Endodermal cell (in vitro differentiated cells): ENCODE results near the gene RCSD1. TPM values are rescaled to one million over a fixed set of nuclear protein-coding genes. Genes with fewer than 3 reads are reported as not detected.
A peak's percentile ranks its signal among the peaks of the same experiment; 100 is the strongest.

Experiments used
- DNase-seq: peaks from one replicate; pipeline ENCODE4 v3.0.0-alpha.2; 2017
- H3K27ac ChIP-seq: 2 replicates; pipeline ENCODE4 v1.5.1; 2013; ENCODE audit warnings: mild to moderate bottlenecking, low read depth, low read length, moderate library complexity
- H3K27me3 ChIP-seq: 2 replicates; pipeline ENCODE4 v1.6.1; 2013; ENCODE audit warnings: mild to moderate bottlenecking, low read length, moderate library complexity; ENCODE audit not compliant: insufficient read depth, control insufficient read depth, poor library complexity, severe bottlenecking
- H3K36me3 ChIP-seq: 2 replicates; pipeline ENCODE4 v1.7.0; 2013; ENCODE audit warnings: mild to moderate bottlenecking, low read length, moderate library complexity; ENCODE audit not compliant: control insufficient read depth, insufficient read depth
- H3K4me1 ChIP-seq: one replicate; pipeline ENCODE4 v1.7.0; 2013; ENCODE audit warnings: low read length; ENCODE audit not compliant: control insufficient read depth, insufficient read depth
- H3K4me3 ChIP-seq: 2 replicates; pipeline ENCODE4 v1.5.1; 2013; ENCODE audit warnings: mild to moderate bottlenecking, low read length, moderate library complexity
- H3K9ac ChIP-seq: 2 replicates; pipeline ENCODE4 v1.6.1; 2013; ENCODE audit warnings: mild to moderate bottlenecking, low read length, moderate library complexity; ENCODE audit not compliant: poor library complexity, severe bottlenecking; ENCODE audit errors: extremely low read depth
- H3K9me3 ChIP-seq: 2 replicates; pipeline ENCODE4 v1.6.1; 2013; ENCODE audit warnings: mild to moderate bottlenecking, low read length, moderate library complexity; ENCODE audit not compliant: control insufficient read depth
- H3K27ac Mint-ChIP-seq: 2 replicates; pipeline ENCODE4 v1.8.0; 2020; ENCODE audit warnings: mixed read lengths
- H3K27me3 Mint-ChIP-seq: 2 replicates; pipeline ENCODE4 v1.8.0; 2021; ENCODE audit warnings: mild to moderate bottlenecking, mixed read lengths; ENCODE audit not compliant: insufficient read depth
- H3K36me3 Mint-ChIP-seq: 2 replicates; pipeline ENCODE4 v1.8.0; 2020; ENCODE audit warnings: low read depth, mixed read lengths
- H3K4me1 Mint-ChIP-seq: 2 replicates; pipeline ENCODE4 v1.8.0; 2020; ENCODE audit warnings: mixed read lengths
- H3K4me3 Mint-ChIP-seq: 2 replicates; pipeline ENCODE4 v1.8.0; 2020; ENCODE audit warnings: mild to moderate bottlenecking, moderate library complexity, mixed read lengths
- H3K9me3 Mint-ChIP-seq: 2 replicates; pipeline ENCODE4 v1.8.0; 2020; ENCODE audit warnings: mild to moderate bottlenecking, mixed read lengths
- WGBS, 2 experiments: methylation state at CpG; one replicate each; pipeline versions ENCODE4 v1.1.5 to v1.1.7; 2013; ENCODE audit warnings: missing lambda C conversion rate in 2 of 2, mixed read lengths in 1 of 2; ENCODE audit not compliant: insufficient coverage in 1 of 2, insufficient read length in 1 of 2; 5-methylcytosine and 5-hydroxymethylcytosine counted together
- total RNA-seq, 2 donors: library from RNA; stranded (reverse); fragmentation: NEBNext Ultra II Directional in 1 of 2; extraction: Animal tissue kit (Norgen Biotek cat#: 25700) in 1 of 2; gene quantifications; 2 replicates in 1 of 2; 3 replicates in 1 of 2; pipeline ENCODE4 v1.2.1, GENCODE V29; 2021
- TF ChIP-seq, protein P1 (sequence below): fragments of 200-600 bp; sonication (generic); conservative IDR thresholded peaks from 2 replicates; pipeline ENCODE4 v1.5.0; 2021; ENCODE audit warnings: antibody characterized with exemption, mild to moderate bottlenecking

Gene RCSD1
- total RNA-seq, 2 donors from 2014 or later, result 0.11 to 0.29 TPM

DNA sequence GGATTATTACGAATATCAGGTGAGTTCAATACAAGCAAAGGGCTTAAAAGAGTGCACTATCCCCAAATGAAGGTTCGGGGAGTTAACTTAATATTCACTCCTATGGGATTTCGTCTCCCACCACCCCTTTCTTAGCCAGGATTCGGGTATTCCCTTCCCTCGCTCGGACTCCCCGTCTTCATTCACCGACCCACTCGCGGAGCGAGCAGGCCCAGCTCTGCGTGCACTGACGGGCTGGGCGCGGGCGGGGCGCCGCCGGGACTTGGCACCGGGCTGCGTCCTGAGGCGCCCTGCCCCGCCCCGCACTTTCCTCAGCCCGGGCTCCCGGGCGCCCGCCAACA is 84.0 kb downstream of the RCSD1 start:
- H3K4me1 Mint-ChIP-seq, result peaks cover 14% of the 10 kb centered on the region
- TF ChIP-seq, protein P1, sequence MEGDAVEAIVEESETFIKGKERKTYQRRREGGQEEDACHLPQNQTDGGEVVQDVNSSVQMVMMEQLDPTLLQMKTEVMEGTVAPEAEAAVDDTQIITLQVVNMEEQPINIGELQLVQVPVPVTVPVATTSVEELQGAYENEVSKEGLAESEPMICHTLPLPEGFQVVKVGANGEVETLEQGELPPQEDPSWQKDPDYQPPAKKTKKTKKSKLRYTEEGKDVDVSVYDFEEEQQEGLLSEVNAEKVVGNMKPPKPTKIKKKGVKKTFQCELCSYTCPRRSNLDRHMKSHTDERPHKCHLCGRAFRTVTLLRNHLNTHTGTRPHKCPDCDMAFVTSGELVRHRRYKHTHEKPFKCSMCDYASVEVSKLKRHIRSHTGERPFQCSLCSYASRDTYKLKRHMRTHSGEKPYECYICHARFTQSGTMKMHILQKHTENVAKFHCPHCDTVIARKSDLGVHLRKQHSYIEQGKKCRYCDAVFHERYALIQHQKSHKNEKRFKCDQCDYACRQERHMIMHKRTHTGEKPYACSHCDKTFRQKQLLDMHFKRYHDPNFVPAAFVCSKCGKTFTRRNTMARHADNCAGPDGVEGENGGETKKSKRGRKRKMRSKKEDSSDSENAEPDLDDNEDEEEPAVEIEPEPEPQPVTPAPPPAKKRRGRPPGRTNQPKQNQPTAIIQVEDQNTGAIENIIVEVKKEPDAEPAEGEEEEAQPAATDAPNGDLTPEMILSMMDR, result no peak
- WGBS, 2 experiments, result 0% methylated on average over 11 to 28 of the region's 28 CpGs
- H3K27ac Mint-ChIP-seq, result no peak overlapping the region
- peak overlapping the region; percentile 100 for H3K4me3 ChIP-seq
- H3K27me3 ChIP-seq, result peaks cover 20% of the 10 kb centered on the region
- H3K36me3 Mint-ChIP-seq, result no peaks in the 10 kb centered on the region
- no peak for DNase-seq
- no peaks in the 10 kb centered on the region for H3K4me1 ChIP-seq
- peak overlapping the region; percentile 72 for H3K4me3 Mint-ChIP-seq
- no peaks in the 10 kb centered on the region for H3K9me3 Mint-ChIP-seq
- no peaks in the 10 kb centered on the region for H3K9me3 ChIP-seq
- peak overlapping the region; percentile 35 for H3K9ac ChIP-seq
- no peaks in the 10 kb centered on the region for H3K36me3 ChIP-seq
- H3K27ac ChIP-seq, result no peak overlapping the region
- H3K27me3 Mint-ChIP-seq, result peaks cover 25% of the 10 kb centered on the region

DNA sequence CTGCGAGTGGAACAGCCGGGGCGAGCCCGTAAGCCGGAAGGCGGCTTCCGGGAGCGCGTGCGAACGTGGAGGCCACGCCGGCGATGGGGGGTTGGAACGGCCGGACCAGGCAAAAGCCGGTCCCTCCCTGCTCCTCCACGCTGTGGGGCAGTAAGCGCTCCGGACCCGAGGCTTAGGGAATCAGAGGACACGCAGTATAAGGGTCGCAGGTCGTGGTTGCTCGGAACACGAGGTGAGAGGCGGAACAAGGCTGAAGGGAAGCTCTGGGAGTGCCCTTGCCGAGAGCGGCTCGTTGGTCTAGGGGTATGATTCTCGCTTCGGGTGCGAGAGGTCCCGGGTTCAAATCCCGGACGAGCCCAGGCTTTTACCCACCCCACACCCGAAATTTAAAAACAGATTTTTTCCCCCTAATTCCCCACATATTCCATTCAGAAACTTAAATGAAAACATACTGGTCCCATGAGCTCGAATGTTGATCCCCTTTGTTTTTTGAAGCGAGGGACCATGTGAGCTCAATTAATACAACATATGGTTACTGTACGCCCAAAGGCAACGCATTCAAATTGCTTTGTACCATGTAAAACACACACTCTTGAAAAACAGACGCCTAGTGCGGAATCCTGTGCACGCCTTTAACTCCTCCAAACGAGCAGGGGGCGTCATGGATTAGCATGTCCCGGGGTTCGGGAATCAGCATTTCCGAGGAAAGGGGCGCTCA is 84.6 kb downstream of the RCSD1 start:
- TF ChIP-seq, protein P1, result no peak
- Histone ChIP-seq H3K9ac (peak overlapping the region; percentile 60), H3K9me3 (no peaks in the 10 kb centered on the region), H3K27ac (peak overlapping the region; percentile 61), H3K4me1 (no peaks in the 10 kb centered on the region), H3K36me3 (no peaks in the 10 kb centered on the region), H3K4me3 (peak overlapping the region; percentile 100), H3K27me3 (peaks cover 20% of the 10 kb centered on the region)
- H3K27ac Mint-ChIP-seq, result peak overlapping the region; percentile 27
- DNase-seq, result peak; percentile 97
- peaks cover 18% of the 10 kb centered on the region for H3K4me1 Mint-ChIP-seq
- H3K27me3 Mint-ChIP-seq, result peaks cover 25% of the 10 kb centered on the region
- peak overlapping the region; percentile 72 for H3K4me3 Mint-ChIP-seq
- WGBS, 2 experiments, result 0 to 1% methylated on average over 22 to 50 of the region's 50 CpGs
- H3K9me3 Mint-ChIP-seq, result no peaks in the 10 kb centered on the region
- no peaks in the 10 kb centered on the region for H3K36me3 Mint-ChIP-seq

DNA sequence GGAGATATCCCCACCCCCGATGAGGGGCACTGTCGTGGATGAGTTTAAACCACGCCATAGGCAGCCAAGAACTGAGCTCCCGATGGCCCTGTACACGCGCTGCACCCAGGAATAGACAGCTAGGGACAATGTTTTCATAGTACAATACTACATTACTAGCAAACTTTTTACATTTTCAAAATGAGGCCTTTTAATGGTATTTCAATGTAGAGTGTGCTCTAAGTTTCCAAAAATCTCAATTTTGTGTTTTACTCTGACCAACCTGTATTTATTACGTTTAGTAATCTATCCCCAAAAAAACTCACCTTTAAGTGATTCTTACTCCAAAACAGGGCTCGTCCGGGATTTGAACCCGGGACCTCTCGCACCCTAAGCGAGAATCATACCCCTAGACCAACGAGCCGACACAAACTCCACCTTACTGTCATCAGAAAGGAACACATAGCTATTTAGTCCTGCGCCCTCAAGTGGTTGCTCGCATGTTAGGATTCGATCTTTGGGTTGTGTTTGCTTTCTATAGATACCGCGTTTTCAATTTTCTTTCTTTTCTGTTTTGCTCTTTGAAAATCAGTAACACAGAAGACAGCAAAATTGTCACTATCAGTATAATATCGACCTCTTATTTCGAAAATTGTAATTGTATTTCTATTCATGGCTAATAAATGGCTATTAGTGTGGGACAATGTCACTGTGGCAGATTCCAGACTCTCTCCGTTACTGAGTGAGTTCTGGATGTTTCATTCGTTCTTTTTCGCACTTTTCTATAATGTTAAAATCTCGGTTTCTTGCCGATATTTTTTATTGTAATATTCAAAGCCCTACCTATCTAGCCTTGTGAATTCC is 85.3 kb downstream of the RCSD1 start:
- H3K9ac ChIP-seq, result peak overlapping the region; percentile 60
- Mint-ChIP-seq H3K27ac (peak overlapping the region; percentile 27), H3K4me3 (peak overlapping the region; percentile 72), H3K36me3 (no peaks in the 10 kb centered on the region), H3K27me3 (peaks cover 25% of the 10 kb centered on the region), H3K9me3 (no peaks in the 10 kb centered on the region), H3K4me1 (peaks cover 22% of the 10 kb centered on the region)
- WGBS, 2 experiments, result 0 to 1% methylated on average over 16 to 26 of the region's 26 CpGs
- DNase-seq, result peak; percentile 97
- H3K4me3 ChIP-seq, result peak overlapping the region; percentile 100
- H3K27me3 ChIP-seq, result peaks cover 20% of the 10 kb centered on the region
- TF ChIP-seq, protein P1, result peak; percentile 92
- no peaks in the 10 kb centered on the region for H3K36me3 ChIP-seq
- H3K9me3 ChIP-seq, result no peaks in the 10 kb centered on the region
- peak overlapping the region; percentile 61 for H3K27ac ChIP-seq
- no peaks in the 10 kb centered on the region for H3K4me1 ChIP-seq
